ENCODE results near the gene GRAMD1C.

GRCh38 chr3:113947372-113948014, 108.9 kb downstream of the GRAMD1C start, which contains the start of gene ZDHHC23:
- TF ChIP-seq CTCF (IDR thresholded peaks at IDR 0.05; ENCODE audit: insufficient read depth, low read depth, low read length) (no peak), EZH2 (IDR thresholded peaks at IDR 0.05; ENCODE audit: insufficient read depth, low read length) (no peak)
